ENCODE results near the gene RAB43.
A peak's percentile ranks its signal among the peaks of the same experiment; 100 is the strongest.
"Not testable (repeated sequence)": the region's sequence is repeated elsewhere in the genome, so short reads cannot be mapped to it uniquely, and the experiment has no call there.

Gene RAB43

DNA sequence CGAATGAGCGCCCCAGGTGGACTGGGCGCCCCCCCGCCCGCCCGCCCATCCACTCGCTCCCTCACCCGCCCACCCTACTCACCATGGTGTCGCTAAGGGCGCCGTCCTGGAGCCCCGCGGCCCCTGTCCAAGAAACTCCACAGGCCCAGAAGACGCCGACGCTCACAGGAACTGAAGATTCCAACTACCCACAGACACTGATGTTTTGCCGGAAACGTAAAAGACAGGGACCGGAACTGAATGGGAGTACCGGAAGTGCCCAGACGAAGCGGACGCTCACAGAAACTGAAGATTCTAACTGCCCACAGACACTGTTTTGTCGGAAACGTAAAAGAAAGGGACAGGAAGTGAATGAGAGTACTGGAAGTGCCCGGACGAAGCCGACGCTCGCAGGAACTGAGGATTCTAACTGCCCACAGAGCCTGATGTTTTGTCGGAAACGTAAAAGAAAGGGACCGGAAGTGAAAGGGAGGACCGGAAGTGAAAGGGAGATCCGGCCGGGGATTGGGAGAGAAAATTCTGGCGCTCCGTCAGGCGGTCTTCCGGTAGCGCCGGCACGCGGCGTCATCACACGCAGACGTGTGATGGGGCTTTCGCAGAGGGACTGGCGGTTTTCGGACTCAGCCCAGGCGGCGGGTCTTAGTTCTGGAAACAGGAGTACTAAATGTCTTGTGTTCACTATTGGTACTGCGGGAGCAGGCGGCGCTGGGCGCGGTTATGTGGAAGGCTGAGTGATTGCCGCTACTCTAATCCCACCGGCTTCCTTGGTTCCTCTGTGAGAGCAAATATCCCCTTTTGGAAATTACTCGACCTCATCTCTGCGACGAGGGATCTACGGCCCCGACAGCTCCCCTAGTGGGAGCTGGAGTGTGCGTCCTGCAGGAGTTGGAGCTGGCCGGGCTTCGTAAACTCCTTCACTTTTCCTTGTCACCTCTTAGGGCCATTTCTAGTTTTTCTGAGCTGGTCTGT lies 39.6 kb upstream of the RAB43 start, which contains the start of gene ISY1:
Gene ISY1, minus strand, starts transcription at position 173 of the 969 bp plus-strand sequence. Its CDS starts 88 bp downstream, at position 85.
- H3K4me3 ChIP-seq (ENCODE audit: low read depth, low read length): peak within 1 kb of the TSS; percentile 90
- TF ChIP-seq CTCF (IDR thresholded peaks at IDR 0.05; ENCODE audit: control insufficient read depth, extremely low read depth, insufficient read depth): peak; percentile 76
- peak; percentile 91 for DNase-seq (ENCODE audit: low read depth)

DNA sequence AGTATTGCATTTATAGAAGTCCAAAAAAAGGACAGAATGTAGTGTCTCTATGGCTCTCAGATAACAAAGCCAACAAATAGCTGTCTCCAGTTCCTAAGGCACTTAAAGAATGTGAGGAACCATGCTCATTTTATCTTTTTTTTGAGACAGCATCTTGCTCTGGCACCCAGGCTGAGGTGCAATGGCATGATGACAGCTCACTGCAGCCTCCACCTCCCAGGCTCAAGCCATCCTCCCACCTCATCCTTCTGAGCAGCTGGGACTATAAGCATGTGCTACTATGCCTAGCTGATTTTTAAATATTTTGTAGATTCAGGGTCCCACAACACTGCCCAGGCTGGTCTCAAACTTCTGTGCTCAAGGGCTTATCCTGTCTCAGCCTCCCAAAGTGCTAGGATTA lies 23.2 kb upstream of the RAB43 start:
- H3K4me3 ChIP-seq (ENCODE audit: low read depth, low read length): no peak overlapping the region
- TF ChIP-seq CTCF (IDR thresholded peaks at IDR 0.05; ENCODE audit: control insufficient read depth, extremely low read depth, insufficient read depth): no peak
- no peak for DNase-seq (ENCODE audit: low read depth)

DNA sequence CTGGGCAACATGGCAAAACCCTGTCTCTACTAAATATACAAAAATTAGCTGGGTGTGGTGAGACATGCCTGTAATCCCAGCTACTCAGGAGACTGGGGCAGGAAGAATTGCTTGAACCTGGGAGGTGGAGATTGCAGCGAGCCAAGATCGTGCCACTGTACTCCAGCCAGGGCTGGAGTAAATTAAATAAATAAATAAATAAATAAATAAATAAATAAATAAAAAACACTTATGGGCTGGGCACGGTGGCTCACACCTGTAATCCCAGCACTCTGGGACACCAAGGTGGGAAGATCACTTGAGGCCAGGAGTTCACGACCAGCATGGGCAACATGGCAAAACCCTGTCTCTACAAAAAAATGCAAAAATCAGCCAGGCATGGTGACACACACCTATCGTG lies 19.4 kb upstream of the RAB43 start:
- not testable (repeated sequence) for DNase-seq (ENCODE audit: low read depth); H3K4me3 ChIP-seq (ENCODE audit: low read depth, low read length)

DNA sequence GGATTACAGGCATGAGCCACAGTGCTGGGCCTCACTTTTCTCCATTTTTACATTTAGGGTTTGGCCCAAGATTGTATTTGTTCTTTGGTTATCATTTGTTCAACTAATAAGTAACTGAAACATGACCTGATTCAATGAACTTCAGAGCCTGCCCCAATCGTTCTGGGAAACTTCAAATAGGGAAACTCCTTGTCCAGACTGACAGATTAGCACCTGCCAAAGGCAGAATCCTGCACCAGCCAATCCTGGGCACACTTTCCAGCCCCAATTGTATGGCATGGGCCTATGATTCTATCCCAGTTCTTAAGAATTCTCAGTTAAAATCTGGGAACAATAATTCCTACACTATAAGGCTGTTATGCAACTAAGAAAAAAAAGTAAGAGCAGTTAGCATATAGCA lies 18.3 kb upstream of the RAB43 start:
- no peak for DNase-seq (ENCODE audit: low read depth)
- H3K4me3 ChIP-seq (ENCODE audit: low read depth, low read length): no peak overlapping the region
- no peak for TF ChIP-seq CTCF (IDR thresholded peaks at IDR 0.05; ENCODE audit: control insufficient read depth, extremely low read depth, insufficient read depth)

DNA sequence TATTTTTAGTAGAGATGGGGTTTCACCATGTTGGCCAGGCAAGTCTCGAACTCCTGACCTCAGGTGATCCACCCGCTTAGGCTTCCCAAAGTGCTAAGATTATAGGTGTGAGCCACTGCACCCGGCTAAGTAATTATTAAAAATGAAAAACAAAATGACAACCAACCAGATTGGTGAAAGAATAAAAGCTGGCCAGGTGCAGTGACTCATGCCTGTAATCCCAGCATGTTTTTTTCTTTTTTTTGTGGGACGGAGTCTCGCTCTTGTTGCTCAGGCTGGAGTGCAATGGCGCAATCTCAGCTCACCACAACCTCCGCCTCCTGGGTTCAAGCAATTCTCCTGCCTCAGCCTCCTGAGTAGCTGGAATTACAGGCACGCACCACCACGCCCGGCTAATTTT lies 14.7 kb upstream of the RAB43 start:
- DNase-seq (ENCODE audit: low read depth); H3K4me3 ChIP-seq (ENCODE audit: low read depth, low read length): not testable (repeated sequence)

- H3K4me3 ChIP-seq (ENCODE audit: low read depth, low read length): no peak overlapping the region
- no peak for DNase-seq (ENCODE audit: low read depth)
- no peak for TF ChIP-seq CTCF (IDR thresholded peaks at IDR 0.05; ENCODE audit: control insufficient read depth, extremely low read depth, insufficient read depth)
These were observed 10.7 kb upstream of the RAB43 start for GRCh38 chr3:129132097-129132866.

- no peak overlapping the region for H3K4me3 ChIP-seq (ENCODE audit: low read depth, low read length)
- no peak for TF ChIP-seq CTCF (IDR thresholded peaks at IDR 0.05; ENCODE audit: control insufficient read depth, extremely low read depth, insufficient read depth)
- DNase-seq (ENCODE audit: low read depth): no peak
These were observed 10.0 kb upstream of the RAB43 start for GRCh38 chr3:129131465-129132088.
